Hepatocyte (in vitro differentiated cells): Measurements from ENCODE around the gene SEPTIN5. TPM values are rescaled to one million over a fixed set of nuclear protein-coding genes. Genes with fewer than 3 reads are reported as not detected.

Source experiments
- DNase-seq: peaks from one replicate; pipeline ENCODE4 v3.0.0-alpha.2; 2016; ENCODE audit warnings: low spot score
- H2AFZ ChIP-seq: fragments of 200-600 bp; sonication (generic); 2 replicates; pipeline ENCODE4 v1.6.0; 2016; ENCODE audit warnings: antibody characterized with exemption, mild to moderate bottlenecking
- H3K27ac ChIP-seq: fragments of 200-600 bp; sonication (generic); 2 replicates; pipeline ENCODE4 v1.5.1; 2016; ENCODE audit warnings: mild to moderate bottlenecking
- H3K27me3 ChIP-seq: fragments of 200-600 bp; sonication (generic); 2 replicates; pipeline ENCODE4 v1.6.1; 2016
- H3K36me3 ChIP-seq: fragments of 200-600 bp; sonication (generic); replicated peaks from 2 replicates; pipeline ENCODE4 v1.5.1; 2016; ENCODE audit warnings: low read depth; ENCODE audit not compliant: insufficient read depth
- H3K4me1 ChIP-seq: fragments of 200-600 bp; sonication (generic); 2 replicates; pipeline ENCODE4 v1.5.1; 2016; ENCODE audit warnings: mild to moderate bottlenecking, moderate library complexity; ENCODE audit not compliant: insufficient read depth
- H3K4me2 ChIP-seq: fragments of 200-600 bp; sonication (generic); 2 replicates; pipeline ENCODE4 v1.6.0; 2016
- H3K4me3 ChIP-seq: fragments of 200-600 bp; sonication (generic); 2 replicates; pipeline ENCODE4 v1.5.1; 2016; ENCODE audit warnings: mild to moderate bottlenecking
- H3K79me2 ChIP-seq: fragments of 200-600 bp; sonication (generic); 2 replicates; pipeline ENCODE4 v1.6.0; 2017; ENCODE audit warnings: mild to moderate bottlenecking
- H3K9me2 ChIP-seq: fragments of 200-600 bp; sonication (generic); replicated peaks from 2 replicates; pipeline ENCODE4 v1.6.0; 2017; ENCODE audit warnings: mild to moderate bottlenecking; ENCODE audit not compliant: insufficient read depth
- H3K9me3 ChIP-seq: fragments of 200-600 bp; sonication (generic); 2 replicates; pipeline ENCODE4 v1.5.1; 2016; ENCODE audit warnings: low read depth, mild to moderate bottlenecking
- H4K20me1 ChIP-seq: fragments of 200-600 bp; sonication (generic); 2 replicates; pipeline ENCODE4 v1.6.0; 2016; ENCODE audit warnings: mild to moderate bottlenecking; ENCODE audit not compliant: insufficient read depth, poor library complexity, severe bottlenecking
- CTCF ChIP-seq: fragments of 200-600 bp; sonication (generic); IDR thresholded peaks from 2 replicates; pipeline ENCODE4 v1.5.1; 2016; ENCODE audit warnings: antibody characterized with exemption, mild to moderate bottlenecking; ENCODE audit not compliant: poor library complexity
- EZH2 ChIP-seq: fragments of 200-600 bp; sonication (generic); IDR thresholded peaks from 2 replicates; pipeline ENCODE4 v1.6.1; 2016; ENCODE audit warnings: antibody characterized with exemption, mild to moderate bottlenecking, borderline replicate concordance
- EZH2phosphoT487 ChIP-seq: fragments of 200-600 bp; sonication (generic); IDR thresholded peaks from one replicate; pipeline ENCODE4 v1.6.1; 2018; ENCODE audit warnings: antibody characterized with exemption, mild to moderate bottlenecking, low read depth, moderate library complexity; ENCODE audit not compliant: unreplicated experiment, severe bottlenecking
- WGBS: methylation state at CpG from one replicate; pipeline ENCODE4 v1.1.6; 2016; ENCODE audit warnings: low lambda C conversion rate; ENCODE audit errors: missing lambda C conversion rate; 5-methylcytosine and 5-hydroxymethylcytosine counted together
- polyA plus RNA-seq: library from polyadenylated mRNA; unstranded; fragments of >200 nt; fragmentation: Nextera tagmentation; extraction: Ambion mirVana; gene quantifications from 2 replicates; pipeline ENCODE4 v1.2.1, GENCODE V29; 2016
- total RNA-seq: library from RNA; depleted of rRNA; stranded (reverse); fragments of >200 nt; gene quantifications from 2 replicates; pipeline ENCODE4 v1.2.3, GENCODE V29; 2014

SEPTIN5 gene
- total and polyA plus RNA-seq, 2 experiments from 2014 or later, result 9.4 to 10.0 TPM

- TF ChIP-seq EZH2, result no peak
- no peak for TF ChIP-seq EZH2phosphoT487
- TF ChIP-seq CTCF, result no peak
- 93% methylated on average over 10 of the region's 10 CpGs for WGBS
- Histone ChIP-seq H3K9me2 (no peaks in the 10 kb centered on the region), H3K4me2 (no peak overlapping the region), H3K27me3 (no peaks in the 10 kb centered on the region), H2AFZ (no peak overlapping the region), H3K36me3 (no peaks in the 10 kb centered on the region), H3K79me2 (no peaks in the 10 kb centered on the region), H3K9me3 (no peaks in the 10 kb centered on the region), H3K27ac (no peak overlapping the region), H3K4me3 (no peak overlapping the region), H3K4me1 (peaks cover 5% of the 10 kb centered on the region), H4K20me1 (no peaks in the 10 kb centered on the region)
- no peak for DNase-seq
These were observed 45.6 kb upstream of the SEPTIN5 start for GRCh38 chr22:19668748-19669147.

- no peaks in the 10 kb centered on the region for H3K79me2 ChIP-seq
- no peak for DNase-seq
- H3K36me3 ChIP-seq, result no peaks in the 10 kb centered on the region
- H3K27ac ChIP-seq, result no peak overlapping the region
- no peaks in the 10 kb centered on the region for H4K20me1 ChIP-seq
- no peak overlapping the region for H2AFZ ChIP-seq
- no peaks in the 10 kb centered on the region for H3K9me2 ChIP-seq
- no peak overlapping the region for H3K4me2 ChIP-seq
- H3K27me3 ChIP-seq, result no peaks in the 10 kb centered on the region
- no peak for TF ChIP-seq EZH2phosphoT487
- TF ChIP-seq EZH2, result no peak
- TF ChIP-seq CTCF, result no peak
- WGBS, result 77% methylated on average over 4 of the region's 4 CpGs
- H3K9me3 ChIP-seq, result no peaks in the 10 kb centered on the region
- H3K4me3 ChIP-seq, result no peak overlapping the region
- H3K4me1 ChIP-seq, result no peaks in the 10 kb centered on the region
These were observed 44.7 kb upstream of the SEPTIN5 start for GRCh38 chr22:19669570-19669969.

GRCh38 chr22:19671316-19671715 lies 43.0 kb upstream of the SEPTIN5 start:
- Histone ChIP-seq H3K9me2 (no peaks in the 10 kb centered on the region), H3K9me3 (no peaks in the 10 kb centered on the region), H2AFZ (no peak overlapping the region), H3K4me2 (no peak overlapping the region), H3K4me1 (no peaks in the 10 kb centered on the region), H4K20me1 (no peaks in the 10 kb centered on the region), H3K36me3 (no peaks in the 10 kb centered on the region), H3K79me2 (no peaks in the 10 kb centered on the region), H3K4me3 (no peak overlapping the region), H3K27ac (no peak overlapping the region), H3K27me3 (no peaks in the 10 kb centered on the region)
- DNase-seq, result no peak
- 88% methylated on average over 3 of the region's 3 CpGs for WGBS
- TF ChIP-seq EZH2, result no peak
- no peak for TF ChIP-seq CTCF
- no peak for TF ChIP-seq EZH2phosphoT487
